ENCODE measurements around the gene SMOC1.
A peak's percentile ranks its signal among the peaks of the same experiment; 100 is the strongest.

Gene SMOC1

DNA sequence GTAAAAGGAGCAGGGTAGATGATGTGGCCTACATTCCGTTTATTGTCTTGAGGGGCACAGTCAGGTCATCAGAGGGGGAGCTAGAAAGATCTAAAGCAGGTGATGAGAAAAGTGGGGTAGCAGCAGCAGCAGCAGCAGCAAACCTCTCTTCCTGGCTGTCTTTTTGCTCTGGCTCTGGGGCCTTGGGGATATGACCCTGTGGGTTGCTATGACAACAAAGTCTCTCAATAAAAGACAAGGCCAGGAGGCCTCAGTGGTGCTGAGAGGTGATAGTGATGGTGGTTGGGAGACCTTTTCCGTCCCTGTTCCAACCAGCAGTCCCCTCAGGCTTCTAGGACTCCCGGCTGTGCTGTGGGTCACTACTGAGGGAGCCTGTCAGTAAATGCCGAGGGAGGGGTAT lies 170.9 kb downstream of the SMOC1 start:
- no peak for DNase-seq

DNA sequence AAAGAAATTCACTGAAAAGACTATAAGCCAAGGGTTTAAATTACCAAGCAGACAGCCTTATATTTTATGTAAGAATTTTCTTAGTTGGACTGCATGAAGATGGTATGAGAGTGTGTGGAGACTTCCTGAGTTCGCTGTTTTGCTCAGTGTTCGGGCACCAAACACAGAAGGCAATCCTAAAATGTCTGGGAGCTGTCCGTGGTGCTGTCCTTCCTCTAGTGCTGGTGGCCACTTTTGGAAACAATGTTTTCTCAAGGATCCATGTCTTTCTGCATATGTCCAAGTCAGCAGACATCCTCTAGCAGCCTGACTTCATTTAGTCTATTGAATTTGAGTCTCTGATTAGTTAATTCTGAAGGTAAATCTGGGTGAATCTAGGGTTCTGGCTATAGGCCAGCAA lies 173.8 kb downstream of the SMOC1 start:
- DNase-seq, result no peak

DNA sequence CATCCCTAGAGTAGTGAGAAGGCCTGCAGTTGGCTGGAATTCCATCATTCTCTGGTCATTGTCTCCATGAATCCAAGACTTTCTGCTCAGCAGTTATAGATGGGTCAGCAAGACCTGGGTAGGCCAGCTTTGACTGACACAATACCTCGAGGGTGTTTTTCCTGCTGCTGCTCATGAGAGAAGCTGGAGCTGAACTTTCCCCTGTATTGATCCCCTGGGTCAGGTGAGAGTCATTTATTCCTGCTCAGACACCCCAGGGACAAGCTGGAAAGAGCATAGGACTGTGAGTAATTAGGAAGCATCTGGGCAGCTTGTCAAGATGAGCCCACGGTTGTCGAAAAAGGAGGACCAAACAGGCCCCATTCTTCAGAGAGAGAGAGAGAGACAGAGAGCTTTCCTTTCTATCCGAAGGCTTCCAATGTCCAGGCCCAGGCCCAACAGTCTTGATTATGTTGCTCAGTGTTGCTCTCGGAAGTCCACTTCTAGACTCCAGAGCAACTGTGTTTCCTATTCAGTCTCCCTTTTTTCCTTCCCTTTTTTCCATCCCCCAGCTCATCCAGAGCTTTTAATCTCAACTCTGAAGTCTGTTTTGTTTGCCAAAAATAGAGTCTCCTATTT lies 178.4 kb downstream of the SMOC1 start:
- no peak for DNase-seq

DNA sequence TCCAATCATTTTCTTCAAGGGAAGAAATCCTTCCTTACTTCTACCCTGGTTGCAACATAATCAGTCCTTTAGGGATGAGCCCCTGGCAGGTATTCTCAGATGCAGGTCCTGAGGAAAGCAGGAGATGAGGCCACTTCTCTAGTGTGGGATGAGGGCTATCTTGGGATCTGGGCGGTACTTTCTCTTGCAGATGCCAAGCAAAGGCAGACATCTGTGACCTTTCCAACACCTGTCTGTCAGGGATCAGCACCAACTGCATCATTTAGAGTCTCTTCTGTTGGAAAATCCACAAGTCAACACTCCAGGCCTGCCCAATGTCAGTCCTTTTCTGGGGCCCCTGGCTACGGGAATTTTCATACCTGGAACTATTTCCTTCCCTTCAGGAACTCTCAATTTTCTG lies 180.3 kb downstream of the SMOC1 start:
- DNase-seq, result no peak

DNA sequence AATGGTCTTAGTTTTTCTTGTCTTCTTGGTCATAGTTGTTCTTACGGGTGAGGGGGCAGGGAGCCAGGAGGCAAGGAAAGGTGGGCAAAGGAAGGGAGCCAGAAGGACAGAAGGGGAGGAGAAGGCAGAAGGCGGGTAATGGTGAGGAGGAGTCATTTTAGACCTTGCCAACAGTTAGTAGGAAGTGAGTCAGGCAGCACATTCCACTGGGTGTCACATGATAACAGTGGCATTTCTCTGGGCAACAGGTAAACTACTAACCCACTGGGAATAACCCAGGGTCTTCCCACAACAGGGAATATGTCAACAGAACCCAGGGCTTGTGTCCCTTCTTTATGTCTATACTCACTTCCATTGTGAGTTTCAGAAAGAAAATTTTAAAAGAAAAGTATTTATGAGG lies 181.9 kb downstream of the SMOC1 start:
- no peak for DNase-seq

DNA sequence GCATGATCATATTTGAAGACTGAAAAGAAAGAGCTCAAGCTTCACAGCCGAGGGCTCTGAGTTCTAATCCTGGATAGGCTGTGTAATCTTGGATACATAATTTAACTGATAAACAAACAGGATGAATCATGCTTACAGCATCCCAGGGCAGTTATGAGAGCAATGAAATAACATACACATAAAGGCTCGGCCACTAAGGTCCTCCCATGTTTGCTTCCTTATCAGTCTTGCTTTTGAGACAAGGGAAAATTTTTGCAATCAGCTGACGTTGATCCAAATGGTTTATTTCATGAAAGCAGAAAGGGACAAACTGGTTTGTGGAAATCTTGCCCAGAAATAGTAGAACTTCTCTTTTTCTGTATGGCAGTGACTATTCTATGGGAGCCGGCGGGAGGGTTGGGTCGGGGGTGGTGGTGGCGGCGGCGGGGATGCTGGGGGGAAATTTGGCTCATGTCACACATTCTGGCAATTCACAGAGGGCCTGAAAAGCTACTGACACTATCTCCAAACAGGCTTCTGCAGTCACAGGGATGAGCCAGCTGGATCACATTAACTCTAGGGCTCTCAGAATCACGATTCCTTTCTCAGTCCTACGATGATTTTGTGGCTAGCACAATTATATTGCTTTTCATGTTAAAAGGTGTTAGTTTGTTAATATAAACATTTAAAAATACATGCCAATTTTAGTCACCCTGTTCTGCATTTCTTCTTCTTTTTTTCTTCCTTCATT lies 185.1 kb downstream of the SMOC1 start:
- DNase-seq, result no peak

DNA sequence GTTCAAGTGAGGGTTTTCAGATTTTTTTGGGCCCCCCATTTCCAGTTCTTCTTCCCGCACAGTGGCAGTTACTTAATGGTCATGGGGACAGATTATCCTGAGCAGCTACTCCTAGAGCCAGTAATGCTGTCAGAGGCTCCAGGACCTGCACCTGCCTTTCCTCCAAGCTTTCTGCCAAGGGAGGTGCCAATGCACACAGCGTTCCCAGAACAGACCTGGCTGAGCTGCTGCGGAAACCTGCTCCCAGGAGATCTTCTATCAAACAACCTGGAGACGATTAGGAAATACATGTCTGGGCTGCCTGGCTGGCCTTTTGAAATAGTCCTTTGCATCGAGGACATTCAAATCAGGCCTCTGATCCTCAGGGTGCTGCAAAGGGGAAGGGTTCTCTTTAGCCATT lies 188.6 kb downstream of the SMOC1 start:
- DNase-seq, result no peak

DNA sequence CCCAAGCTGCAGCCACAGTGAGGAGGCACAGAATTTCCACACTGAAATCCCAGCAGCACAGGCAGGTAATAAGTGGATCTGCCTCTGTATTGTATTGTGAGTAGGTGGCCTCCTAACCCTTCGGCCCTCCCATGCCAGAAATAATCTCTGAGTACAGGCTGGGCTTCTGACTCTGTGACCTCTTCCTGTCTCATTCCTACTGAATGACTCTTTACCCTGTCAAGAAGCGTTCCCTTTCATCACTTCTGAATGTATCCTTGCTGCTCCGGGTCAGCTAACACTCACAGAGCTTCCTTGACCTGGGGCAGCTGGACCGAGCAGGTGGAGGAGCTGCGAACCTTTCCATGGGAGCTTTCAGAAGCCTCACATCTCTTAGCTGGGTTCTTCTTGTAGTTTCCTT lies 190.0 kb downstream of the SMOC1 start:
- no peak for DNase-seq

DNA sequence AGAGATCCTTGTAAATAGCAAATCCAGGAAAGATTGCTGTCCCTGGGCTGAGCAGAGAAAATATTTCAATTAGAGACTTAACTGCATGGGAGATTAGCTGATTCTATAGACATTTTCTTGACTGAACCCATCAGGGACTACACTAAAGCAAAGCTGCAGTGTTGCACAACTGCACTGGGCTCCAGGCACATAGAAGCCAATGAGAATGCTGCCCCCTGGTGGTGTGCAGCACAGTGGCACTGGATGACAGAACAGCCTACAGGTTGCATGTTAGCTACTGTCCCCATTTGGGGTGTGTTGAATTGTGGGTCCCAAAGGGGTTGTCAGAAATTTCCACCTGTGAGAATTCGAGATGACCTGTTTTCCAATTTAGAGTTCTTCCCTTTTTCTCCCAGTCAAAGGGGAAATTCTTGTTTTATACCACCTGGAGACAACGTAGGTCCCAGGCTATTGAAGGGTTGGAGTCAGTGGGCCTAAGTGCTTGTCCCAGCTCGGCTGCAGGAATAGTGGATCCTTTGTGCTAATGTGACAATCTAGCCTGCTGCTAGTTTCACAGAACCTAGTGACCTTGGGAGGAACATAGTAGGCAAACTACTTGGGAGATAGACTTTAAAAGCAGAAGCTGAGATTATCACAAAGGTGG lies 194.8 kb downstream of the SMOC1 start:
- DNase-seq, result peak in 1 of 6 experiments; percentile 1

DNA sequence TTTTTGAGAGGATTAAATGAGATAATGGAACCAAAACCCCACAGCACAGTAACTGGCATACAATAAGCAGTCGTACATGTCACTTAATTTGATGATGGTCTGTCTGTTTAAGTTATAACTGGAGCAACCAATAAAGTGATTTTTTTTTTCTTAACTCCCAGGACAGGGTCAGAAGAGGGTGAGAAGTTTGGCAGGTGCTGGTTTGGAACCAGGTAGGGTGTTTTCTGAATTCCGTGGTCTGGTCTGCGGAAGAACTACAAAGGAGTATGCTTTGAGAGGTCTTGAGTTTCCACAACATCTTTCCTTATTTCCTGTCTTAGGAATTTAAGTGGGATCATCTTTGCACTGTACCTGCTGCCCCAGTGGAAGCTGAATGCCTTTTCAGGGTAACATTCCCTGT lies 197.8 kb downstream of the SMOC1 start:
- no peak for DNase-seq

DNA sequence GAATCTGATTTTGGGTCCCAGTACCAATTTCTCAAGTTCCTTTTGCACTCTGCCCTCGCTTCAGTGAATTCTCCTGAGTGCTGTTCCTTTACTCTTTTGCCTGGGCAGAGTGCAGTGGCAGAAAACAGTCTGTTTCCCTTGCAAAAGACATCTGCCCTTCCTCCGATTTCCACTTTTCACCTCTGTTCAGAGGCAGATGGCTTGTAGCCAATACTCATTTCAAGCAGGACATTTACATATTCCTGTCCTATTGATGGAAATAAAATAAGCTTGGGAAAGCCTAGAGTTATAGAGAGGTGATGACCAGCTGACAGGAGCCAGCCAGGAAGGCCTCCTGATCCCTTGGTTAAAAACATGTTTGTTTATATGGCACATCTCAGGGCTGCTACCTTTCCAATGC lies 198.5 kb downstream of the SMOC1 start:
- no peak for DNase-seq

DNA sequence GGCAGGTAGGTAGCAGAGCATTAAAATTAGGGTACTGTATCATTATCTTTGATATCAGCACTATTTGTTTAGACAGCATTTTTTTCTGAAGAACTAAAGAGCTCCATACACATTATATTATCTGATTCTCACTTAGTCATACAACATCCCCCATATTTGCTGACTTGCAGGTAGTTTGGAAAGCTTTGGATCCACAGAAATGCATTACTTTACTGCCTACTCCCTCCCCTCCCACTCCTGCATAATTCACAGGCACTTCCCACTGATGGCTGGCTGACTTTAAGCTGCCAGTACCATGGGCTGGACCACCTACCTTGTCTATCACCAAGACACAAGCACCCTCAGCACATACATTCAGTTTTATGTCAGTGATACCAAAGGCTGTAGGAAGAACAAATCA lies 199.1 kb downstream of the SMOC1 start:
- DNase-seq, result no peak

DNA sequence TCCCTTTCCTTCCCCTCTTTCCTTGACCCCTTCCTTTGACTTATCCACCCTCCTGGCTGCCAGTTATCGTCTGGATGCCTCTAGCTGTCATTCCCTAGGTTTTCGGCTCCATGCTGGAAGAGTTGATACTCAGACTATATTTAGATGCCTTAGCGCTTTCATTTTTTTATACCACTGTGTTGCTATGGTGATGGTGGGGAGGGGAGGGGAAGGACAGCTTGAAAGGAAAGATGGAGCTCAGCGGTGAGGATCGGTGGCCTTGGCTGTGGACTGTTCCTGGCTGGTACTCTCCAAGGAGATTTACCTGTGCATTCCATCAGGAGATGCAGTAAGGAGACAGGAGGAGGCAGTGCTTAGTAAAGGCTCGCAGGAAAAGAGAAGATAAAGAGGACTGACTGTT lies 200.9 kb downstream of the SMOC1 start:
- DNase-seq, result no peak
